Osteoblast (primary cell): ENCODE measurements around the gene RPGRIP1L. TPM values are rescaled to one million over a fixed set of nuclear protein-coding genes. Genes with fewer than 3 reads are reported as not detected.

Experiments
- DNase-seq: peaks from one replicate; pipeline ENCODE4 v3.0.0; 2011; ENCODE audit warnings: low spot score, mixed read lengths; ENCODE audit not compliant: insufficient read length; ENCODE audit errors: missing footprints
- H2AFZ ChIP-seq: 2 replicates; pipeline ENCODE4 v1.6.0; 2011; ENCODE audit warnings: mild to moderate bottlenecking, low read length
- H3K27ac ChIP-seq: 2 replicates; pipeline ENCODE4 v1.5.1; 2011; ENCODE audit warnings: mild to moderate bottlenecking, low read depth, low read length, moderate library complexity
- H3K27me3 ChIP-seq: 2 replicates; pipeline ENCODE4 v1.6.0; 2012; ENCODE audit warnings: mild to moderate bottlenecking, control low read depth, inconsistent platforms, low read length, moderate library complexity; ENCODE audit not compliant: insufficient read depth
- H3K36me3 ChIP-seq: 2 replicates; pipeline ENCODE4 v1.5.1; 2011; ENCODE audit warnings: mild to moderate bottlenecking, low read length, control low read depth, moderate library complexity; ENCODE audit not compliant: insufficient read depth
- H3K4me1 ChIP-seq: 2 replicates; pipeline ENCODE4 v1.5.1; 2011; ENCODE audit warnings: mild to moderate bottlenecking, low read length, control low read depth, moderate library complexity; ENCODE audit not compliant: insufficient read depth
- H3K4me2 ChIP-seq: 2 replicates; pipeline ENCODE4 v1.6.0; 2011; ENCODE audit warnings: mild to moderate bottlenecking, low read length; ENCODE audit not compliant: insufficient read depth
- H3K4me3 ChIP-seq: fragments of 200-600 bp; sonication (generic); 3 replicates; pipeline ENCODE4 v1.5.1; 2012; ENCODE audit warnings: mild to moderate bottlenecking, low read length, inconsistent platforms; ENCODE audit not compliant: insufficient read depth
- H3K79me2 ChIP-seq: 2 replicates; pipeline ENCODE4 v1.6.0; 2012; ENCODE audit warnings: mild to moderate bottlenecking, low read length, control low read depth, inconsistent platforms; ENCODE audit not compliant: insufficient read depth
- H3K9me3 ChIP-seq: 2 replicates; pipeline ENCODE4 v1.5.1; 2011; ENCODE audit warnings: low read depth, low read length, control low read depth
- H4K20me1 ChIP-seq: 2 replicates; pipeline ENCODE4 v1.6.0; 2012; ENCODE audit warnings: mild to moderate bottlenecking, low read length, control low read depth; ENCODE audit not compliant: insufficient read depth
- total RNA-seq: library from RNA; depleted of rRNA; stranded (reverse); fragments of >200 nt; gene quantifications from 2 replicates; pipeline ENCODE4 v1.2.3, GENCODE V29; 2012
- TF ChIP-seq, protein P1 (sequence below): IDR thresholded peaks from 2 replicates; pipeline ENCODE4 v1.5.1; 2011; ENCODE audit warnings: mild to moderate bottlenecking, low read depth, low read length, moderate library complexity; ENCODE audit errors: extremely low read depth

RPGRIP1L gene
- total RNA-seq, 1 donor, result 14.1 TPM

DNA sequence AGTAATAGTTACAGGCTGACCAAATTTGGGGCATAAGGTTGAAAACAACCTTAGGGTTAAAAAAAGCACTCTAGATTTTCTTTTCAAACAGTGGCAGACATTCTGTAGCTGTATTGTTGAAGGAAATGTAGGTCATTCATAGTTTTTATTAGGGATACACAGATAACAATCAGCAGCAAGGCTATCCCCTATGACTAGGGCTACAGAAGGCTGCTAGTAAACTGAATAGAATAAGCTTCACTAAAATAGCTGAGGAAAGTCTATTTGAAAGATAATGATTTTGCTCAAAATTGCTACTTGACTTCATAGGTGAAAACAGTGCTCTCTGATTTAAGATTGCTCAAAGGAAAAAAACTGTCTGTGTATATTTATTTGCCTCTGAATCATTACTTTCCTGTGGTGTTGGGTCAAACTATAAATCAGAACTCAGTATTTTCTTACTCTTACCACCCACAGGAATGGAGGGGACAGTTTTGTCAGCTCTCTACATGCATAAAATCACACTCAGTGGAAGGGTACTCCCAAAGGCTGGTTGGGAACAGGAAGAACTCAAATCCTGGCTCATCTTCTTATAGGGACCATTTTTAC is 24.8 kb downstream of the RPGRIP1L start:
- no peaks in the 10 kb centered on the region for H3K79me2 ChIP-seq
- no peaks in the 10 kb centered on the region for H3K27me3 ChIP-seq
- TF ChIP-seq, protein P1, sequence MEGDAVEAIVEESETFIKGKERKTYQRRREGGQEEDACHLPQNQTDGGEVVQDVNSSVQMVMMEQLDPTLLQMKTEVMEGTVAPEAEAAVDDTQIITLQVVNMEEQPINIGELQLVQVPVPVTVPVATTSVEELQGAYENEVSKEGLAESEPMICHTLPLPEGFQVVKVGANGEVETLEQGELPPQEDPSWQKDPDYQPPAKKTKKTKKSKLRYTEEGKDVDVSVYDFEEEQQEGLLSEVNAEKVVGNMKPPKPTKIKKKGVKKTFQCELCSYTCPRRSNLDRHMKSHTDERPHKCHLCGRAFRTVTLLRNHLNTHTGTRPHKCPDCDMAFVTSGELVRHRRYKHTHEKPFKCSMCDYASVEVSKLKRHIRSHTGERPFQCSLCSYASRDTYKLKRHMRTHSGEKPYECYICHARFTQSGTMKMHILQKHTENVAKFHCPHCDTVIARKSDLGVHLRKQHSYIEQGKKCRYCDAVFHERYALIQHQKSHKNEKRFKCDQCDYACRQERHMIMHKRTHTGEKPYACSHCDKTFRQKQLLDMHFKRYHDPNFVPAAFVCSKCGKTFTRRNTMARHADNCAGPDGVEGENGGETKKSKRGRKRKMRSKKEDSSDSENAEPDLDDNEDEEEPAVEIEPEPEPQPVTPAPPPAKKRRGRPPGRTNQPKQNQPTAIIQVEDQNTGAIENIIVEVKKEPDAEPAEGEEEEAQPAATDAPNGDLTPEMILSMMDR, result no peak
- no peaks in the 10 kb centered on the region for H3K9me3 ChIP-seq
- H3K4me1 ChIP-seq, result peaks cover 5% of the 10 kb centered on the region
- no peak overlapping the region for H3K27ac ChIP-seq
- no peak overlapping the region for H3K4me3 ChIP-seq
- H4K20me1 ChIP-seq, result no peaks in the 10 kb centered on the region
- peaks cover 4% of the 10 kb centered on the region for H3K36me3 ChIP-seq
- no peak for DNase-seq
- H3K4me2 ChIP-seq, result no peak overlapping the region
- H2AFZ ChIP-seq, result no peak overlapping the region

DNA sequence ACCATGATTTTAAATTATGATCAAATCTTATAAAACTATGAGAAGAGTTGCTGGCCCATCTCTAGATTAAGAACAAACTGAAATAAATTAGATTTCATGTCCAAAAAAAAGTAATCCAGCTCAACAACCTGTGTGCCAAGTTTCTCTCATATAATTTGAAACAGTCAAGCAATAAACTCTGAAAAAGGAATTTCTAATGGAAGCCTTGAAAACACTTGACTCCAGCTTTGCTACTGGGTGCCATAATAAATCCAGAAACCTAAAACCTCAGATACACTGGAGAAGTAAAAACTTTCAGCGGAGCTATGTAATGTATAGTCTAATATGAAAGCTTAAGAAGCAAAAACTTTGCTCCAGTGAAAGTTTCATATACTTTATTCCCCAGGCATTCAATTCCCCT is 25.5 kb downstream of the RPGRIP1L start:
- Histone ChIP-seq H3K27ac (no peak overlapping the region), H3K79me2 (no peaks in the 10 kb centered on the region), H2AFZ (no peak overlapping the region), H3K27me3 (no peaks in the 10 kb centered on the region), H3K36me3 (peaks cover 2% of the 10 kb centered on the region), H4K20me1 (no peaks in the 10 kb centered on the region), H3K4me2 (no peak overlapping the region), H3K9me3 (no peaks in the 10 kb centered on the region), H3K4me1 (peaks cover 5% of the 10 kb centered on the region), H3K4me3 (no peak overlapping the region)
- TF ChIP-seq, protein P1, result no peak
- DNase-seq, result no peak

DNA sequence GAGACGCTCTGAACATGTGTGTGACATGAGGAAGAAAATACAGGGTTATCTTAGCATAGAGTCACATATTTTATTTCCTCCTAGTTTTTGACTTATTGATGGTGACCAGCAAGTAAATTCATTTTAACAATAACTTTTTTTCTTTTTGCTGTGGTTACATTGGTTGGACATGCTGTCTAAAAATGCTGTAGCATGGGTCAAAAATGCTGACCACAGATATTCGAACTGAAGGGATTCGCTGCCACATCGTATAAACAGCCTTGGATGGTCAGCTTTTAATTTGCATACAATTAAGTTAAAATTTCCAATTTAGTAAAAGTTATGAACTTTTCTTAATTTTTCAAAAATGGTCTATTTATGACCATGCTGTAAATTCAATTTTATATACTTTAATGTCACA is 30.5 kb downstream of the RPGRIP1L start:
- TF ChIP-seq, protein P1, result no peak
- H3K4me3 ChIP-seq, result no peak overlapping the region

DNA sequence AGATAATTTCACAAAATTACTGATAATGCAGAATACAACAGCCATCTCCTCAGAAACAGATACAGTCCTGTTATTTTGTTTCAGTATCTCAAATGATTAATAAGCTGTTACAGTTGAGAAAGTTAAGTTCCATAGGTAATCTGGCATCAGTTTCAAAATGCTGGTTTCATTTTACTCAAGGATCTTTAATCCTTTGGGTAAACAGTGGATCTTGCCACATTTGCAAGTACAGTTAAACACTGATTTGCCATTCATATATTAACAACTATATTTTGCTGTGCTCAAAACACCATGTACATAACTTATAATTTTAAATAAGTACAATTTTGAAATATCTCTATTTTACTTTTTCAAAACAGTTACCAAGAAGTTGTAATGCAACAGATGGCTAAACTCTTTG is 31.2 kb downstream of the RPGRIP1L start:
- TF ChIP-seq, protein P1, result no peak
- peaks cover 8% of the 10 kb centered on the region for H3K4me1 ChIP-seq
- H3K4me3 ChIP-seq, result no peak overlapping the region
- no peak overlapping the region for H2AFZ ChIP-seq
- DNase-seq, result no peak
- H4K20me1 ChIP-seq, result no peaks in the 10 kb centered on the region
- no peaks in the 10 kb centered on the region for H3K27me3 ChIP-seq
- no peak overlapping the region for H3K4me2 ChIP-seq
- no peak overlapping the region for H3K27ac ChIP-seq
- H3K36me3 ChIP-seq, result no peaks in the 10 kb centered on the region
- no peaks in the 10 kb centered on the region for H3K79me2 ChIP-seq
- no peaks in the 10 kb centered on the region for H3K9me3 ChIP-seq

More for the DNA sequence above, 30.5 kb downstream of the RPGRIP1L start:
- DNase-seq, result no peak
- Histone ChIP-seq H3K79me2 (no peaks in the 10 kb centered on the region), H3K27ac (no peak overlapping the region), H2AFZ (no peak overlapping the region), H3K9me3 (no peaks in the 10 kb centered on the region), H4K20me1 (no peaks in the 10 kb centered on the region), H3K36me3 (no peaks in the 10 kb centered on the region), H3K4me2 (no peak overlapping the region), H3K4me1 (peaks cover 8% of the 10 kb centered on the region), H3K27me3 (no peaks in the 10 kb centered on the region)
